IPS-18c (cell line): ENCODE measurements around the gene TRAF3.

Source experiments
- H3K4me3 ChIP-seq: 2 replicates; pipeline ENCODE4 v1.7.0; 2013; ENCODE audit warnings: low read depth, mild to moderate bottlenecking, low read length, moderate library complexity; ENCODE audit not compliant: insufficient read depth
- H3K9me3 ChIP-seq: one replicate; pipeline ENCODE4 v1.6.1; 2013; ENCODE audit warnings: mild to moderate bottlenecking, low read length, moderate library complexity; ENCODE audit not compliant: control insufficient read depth, insufficient read depth

TRAF3 gene

GRCh38 chr14:102939820-102940561 is 162.7 kb downstream of the TRAF3 start:
- Histone ChIP-seq H3K4me3 (no peak overlapping the region), H3K9me3 (no peaks in the 10 kb centered on the region)

GRCh38 chr14:102940729-102941362 is 163.6 kb downstream of the TRAF3 start:
- no peak overlapping the region for H3K4me3 ChIP-seq
- no peaks in the 10 kb centered on the region for H3K9me3 ChIP-seq

DNA sequence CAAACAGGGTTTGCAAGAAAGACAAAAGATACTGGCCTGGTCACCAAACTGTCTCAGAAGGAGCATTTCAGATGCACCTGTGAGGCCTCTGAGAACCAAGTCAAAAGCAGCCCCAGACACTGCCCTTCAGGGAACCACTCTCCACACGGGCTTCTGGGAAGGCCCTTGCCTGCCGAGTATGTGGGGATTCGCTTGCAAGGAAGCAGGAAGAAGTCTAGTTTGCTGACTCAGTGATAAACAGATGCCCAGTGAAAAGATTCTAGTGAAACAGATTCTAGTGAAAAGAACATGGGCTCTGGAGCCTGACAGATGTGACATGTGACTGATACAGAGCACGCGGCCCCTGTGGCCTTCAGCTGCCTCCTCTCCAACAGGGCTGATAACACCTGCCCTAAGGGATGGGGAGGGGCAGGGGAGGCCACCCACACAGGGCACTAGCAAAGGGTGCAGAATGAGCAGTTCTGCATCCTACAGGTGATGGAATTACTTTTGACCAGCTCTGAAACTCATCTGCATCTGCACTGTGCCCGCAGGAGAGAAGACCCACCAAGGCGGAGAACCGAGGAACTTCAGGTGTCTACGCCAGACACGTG is 164.3 kb downstream of the TRAF3 start:
- H3K9me3 ChIP-seq, result no peaks in the 10 kb centered on the region
- H3K4me3 ChIP-seq, result no peak overlapping the region

DNA sequence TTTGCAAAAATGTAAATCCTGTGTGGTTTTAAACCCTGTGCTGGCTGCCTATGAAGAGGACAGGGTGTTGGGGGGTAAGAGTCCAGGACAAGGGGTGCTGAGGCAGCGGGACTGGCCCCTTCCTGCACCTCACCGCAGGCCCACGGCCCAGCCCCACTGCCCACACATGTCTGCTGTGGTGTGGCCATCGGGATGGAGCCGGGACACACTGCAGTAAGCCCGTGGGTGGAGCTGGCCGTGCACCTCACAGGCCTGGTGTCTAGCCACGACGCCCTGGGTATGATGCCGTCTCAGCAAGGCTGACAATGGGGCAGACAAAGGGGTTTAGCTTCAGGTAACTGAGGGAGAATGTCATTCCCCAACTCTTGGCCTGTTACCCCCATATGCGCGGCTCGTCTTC is 164.8 kb downstream of the TRAF3 start:
- H3K4me3 ChIP-seq, result no peak overlapping the region
- no peaks in the 10 kb centered on the region for H3K9me3 ChIP-seq

DNA sequence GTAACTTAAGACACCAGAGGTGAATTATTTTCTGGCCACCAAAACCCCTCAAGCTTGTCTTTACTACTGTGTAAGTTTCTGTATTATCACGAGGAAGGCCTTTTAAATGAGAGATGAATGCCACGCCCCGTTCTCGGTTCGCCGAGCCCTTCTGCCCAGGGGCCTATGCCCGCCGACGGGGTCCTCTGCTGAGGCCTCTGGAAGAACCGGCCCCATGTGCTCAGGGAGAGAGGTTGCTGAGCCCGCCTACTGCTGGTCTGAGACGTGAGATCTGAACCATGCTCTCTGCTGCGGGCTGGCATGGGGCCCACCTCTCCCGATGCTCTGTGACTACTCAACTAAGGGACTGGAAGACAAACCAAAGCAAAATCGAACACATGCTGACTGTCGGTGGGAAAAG is 166.2 kb downstream of the TRAF3 start:
- H3K9me3 ChIP-seq, result no peaks in the 10 kb centered on the region
- H3K4me3 ChIP-seq, result no peak overlapping the region

DNA sequence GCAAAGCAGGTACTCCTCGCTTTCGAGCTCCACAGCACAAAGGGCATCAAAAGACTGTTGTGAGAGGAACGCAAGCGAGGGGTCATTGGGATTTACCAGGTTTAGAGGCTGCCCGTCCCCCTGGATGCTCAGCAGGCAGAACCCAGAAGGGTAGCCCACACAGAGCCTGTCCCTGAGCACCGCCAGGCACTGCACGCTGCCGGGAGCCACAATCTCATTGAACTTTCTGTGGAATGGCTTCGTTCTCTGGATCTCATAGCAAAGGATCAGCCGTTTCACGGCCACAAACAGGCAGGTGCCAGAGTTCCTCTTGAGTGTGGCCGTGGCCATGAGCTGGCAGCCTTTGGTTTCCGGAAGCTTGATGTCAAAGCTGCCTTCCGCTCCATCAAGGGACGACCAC is 166.7 kb downstream of the TRAF3 start:
- H3K9me3 ChIP-seq, result no peaks in the 10 kb centered on the region

GRCh38 chr14:102944448-102945330 is 167.4 kb downstream of the TRAF3 start:
- Histone ChIP-seq H3K4me3 (no peak overlapping the region), H3K9me3 (no peaks in the 10 kb centered on the region)

More for the DNA sequence above, 166.7 kb downstream of the TRAF3 start:
- no peak overlapping the region for H3K4me3 ChIP-seq

- H3K9me3 ChIP-seq, result no peaks in the 10 kb centered on the region
- no peak overlapping the region for H3K4me3 ChIP-seq
Observed at GRCh38 chr14:102945346-102946130, 168.3 kb downstream of the TRAF3 start.

GRCh38 chr14:102947321-102948103 is 170.3 kb downstream of the TRAF3 start:
- Histone ChIP-seq H3K9me3 (no peaks in the 10 kb centered on the region), H3K4me3 (no peak overlapping the region)

DNA sequence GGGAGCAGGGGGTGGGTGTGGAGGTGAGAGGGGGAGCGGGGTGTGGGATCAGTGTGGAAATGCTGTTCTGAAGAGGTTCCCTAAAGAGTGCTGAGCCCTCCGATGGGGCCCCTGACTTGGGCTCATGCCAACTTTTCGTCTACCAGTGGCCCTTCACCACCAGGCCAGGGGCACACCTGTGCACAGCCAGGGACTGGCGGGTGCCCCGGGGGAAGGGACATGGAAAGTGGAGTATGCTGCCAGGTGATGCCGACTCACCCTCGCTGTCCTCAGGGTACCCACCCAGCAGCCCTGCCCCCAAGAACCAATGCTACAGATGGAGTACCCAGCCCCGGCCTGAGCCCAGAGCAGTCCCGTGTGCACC is 171.4 kb downstream of the TRAF3 start:
- no peaks in the 10 kb centered on the region for H3K9me3 ChIP-seq
- H3K4me3 ChIP-seq, result no peak overlapping the region

DNA sequence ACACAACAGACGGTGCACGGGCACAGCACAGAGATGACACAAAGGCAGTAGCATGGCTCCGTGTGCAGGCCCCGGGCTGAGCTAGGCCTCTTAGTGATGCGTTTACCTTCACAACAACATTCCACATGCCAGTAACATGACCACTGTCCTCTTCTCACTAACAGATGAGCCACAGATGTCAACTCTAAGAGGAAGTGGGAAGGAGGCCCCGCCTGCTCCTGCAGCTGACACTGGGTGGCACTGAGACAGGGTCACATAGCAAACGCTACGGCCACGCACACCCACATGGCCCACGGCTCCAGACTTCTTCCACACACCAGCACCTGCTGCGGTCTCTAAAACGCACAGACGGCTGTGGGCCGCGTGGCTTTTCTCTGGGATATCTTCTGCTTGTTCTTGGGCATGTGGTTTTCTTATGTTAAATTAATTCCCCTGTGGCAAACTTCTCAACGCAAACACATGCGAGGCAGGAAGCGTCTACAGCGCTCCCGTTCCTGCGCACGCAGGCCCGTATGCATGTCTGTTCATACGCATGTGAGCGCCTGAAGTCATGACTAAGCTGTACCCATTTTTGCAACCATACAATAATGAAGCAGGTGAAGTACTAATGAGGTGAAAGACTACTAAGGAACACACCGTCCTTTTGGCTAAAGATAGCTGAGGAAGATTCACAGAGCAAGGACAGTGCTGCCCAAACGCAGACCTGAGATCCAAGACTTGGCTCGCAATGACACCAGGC is 172.0 kb downstream of the TRAF3 start:
- Histone ChIP-seq H3K4me3 (no peak overlapping the region), H3K9me3 (no peaks in the 10 kb centered on the region)

GRCh38 chr14:102949801-102950451 is 172.7 kb downstream of the TRAF3 start:
- H3K4me3 ChIP-seq, result no peak overlapping the region
- H3K9me3 ChIP-seq, result no peaks in the 10 kb centered on the region

DNA sequence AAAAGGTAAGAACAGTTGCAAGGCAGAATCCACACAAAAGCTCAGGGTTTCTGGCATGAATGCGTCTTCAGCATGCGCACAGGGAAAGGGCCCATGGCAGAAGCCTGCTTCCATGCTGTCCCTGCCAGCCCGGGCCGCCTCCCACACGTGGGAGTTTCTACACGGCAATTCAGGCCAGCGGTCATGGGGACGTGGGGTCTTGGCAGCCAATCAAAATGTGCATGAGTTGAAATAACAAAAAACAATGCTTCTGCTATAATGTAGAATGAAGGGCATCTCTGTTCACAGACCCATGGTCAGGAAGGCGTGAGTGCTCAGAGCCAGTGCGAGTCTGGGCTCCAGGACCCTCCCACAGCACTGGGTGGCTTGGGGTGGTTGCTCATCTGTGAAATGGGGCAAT is 173.8 kb downstream of the TRAF3 start:
- Histone ChIP-seq H3K4me3 (no peak overlapping the region), H3K9me3 (no peaks in the 10 kb centered on the region)

GRCh38 chr14:102951799-102952198 is 174.6 kb downstream of the TRAF3 start:
- no peaks in the 10 kb centered on the region for H3K9me3 ChIP-seq
- no peak overlapping the region for H3K4me3 ChIP-seq

DNA sequence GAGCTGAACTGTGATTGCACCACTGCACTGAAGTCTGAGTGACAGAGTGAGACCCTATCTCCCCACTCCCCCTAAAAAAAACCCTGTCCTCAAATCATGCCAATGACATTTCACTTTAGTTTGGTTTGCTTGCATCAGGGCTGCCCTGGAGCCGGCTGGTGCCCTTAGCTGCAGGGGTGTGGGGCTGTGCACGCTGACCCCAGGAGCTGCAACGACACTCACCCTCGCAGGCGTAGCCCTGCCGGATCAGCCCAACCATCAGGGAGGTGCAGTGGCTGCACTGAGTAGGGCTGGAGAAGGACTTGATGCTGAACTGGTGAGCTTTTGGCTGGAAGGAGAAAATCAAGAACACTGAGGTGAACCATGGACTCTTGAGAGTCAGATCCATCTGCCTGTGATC is 175.0 kb downstream of the TRAF3 start:
- H3K4me3 ChIP-seq, result no peak overlapping the region
- H3K9me3 ChIP-seq, result no peaks in the 10 kb centered on the region
